GM21381 (cell line): ENCODE results near the gene MUC6.
"Not testable (repeated sequence)": the region's sequence is repeated elsewhere in the genome, so short reads cannot be mapped to it uniquely, and the experiment has no call there.

ENCODE experiments used
- ATAC-seq: cut with Tn5 transposase; IDR thresholded peaks from one replicate; pipeline ENCODE4 v1.9.1; 2021; ENCODE audit warnings: mild to moderate bottlenecking, moderate library complexity; ENCODE audit not compliant: unreplicated experiment

The MUC6 gene

GRCh38 chr11:991034-991433 lies 45.5 kb downstream of the MUC6 start:
- ATAC-seq, result no peak

DNA sequence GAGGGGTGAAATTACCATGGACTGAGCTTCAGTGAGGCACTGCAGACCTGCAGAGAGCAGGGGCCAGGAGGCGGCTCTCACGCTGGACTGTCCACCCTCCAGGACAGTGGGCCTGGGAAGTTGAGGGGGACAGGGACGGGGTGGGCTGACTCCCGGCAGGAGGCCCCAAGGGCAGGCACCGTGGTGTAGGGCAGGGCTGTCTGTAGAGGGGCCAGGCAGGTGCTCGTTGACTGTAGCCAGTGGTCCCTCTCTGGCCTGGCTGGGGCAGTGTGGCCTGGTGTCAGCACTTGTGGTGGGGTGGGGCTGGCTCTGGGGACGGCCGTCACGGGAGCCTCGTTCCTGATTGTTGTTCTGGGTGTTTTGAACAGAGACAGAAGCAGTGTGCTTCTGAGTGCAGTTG lies 46.4 kb downstream of the MUC6 start:
- ATAC-seq, result no peak

GRCh38 chr11:987671-988070 lies 48.8 kb downstream of the MUC6 start:
- no peak for ATAC-seq

GRCh38 chr11:986952-987305 lies 49.6 kb downstream of the MUC6 start:
- no peak for ATAC-seq

- ATAC-seq, result no peak
These were observed 50.1 kb downstream of the MUC6 start for GRCh38 chr11:986270-986951.

DNA sequence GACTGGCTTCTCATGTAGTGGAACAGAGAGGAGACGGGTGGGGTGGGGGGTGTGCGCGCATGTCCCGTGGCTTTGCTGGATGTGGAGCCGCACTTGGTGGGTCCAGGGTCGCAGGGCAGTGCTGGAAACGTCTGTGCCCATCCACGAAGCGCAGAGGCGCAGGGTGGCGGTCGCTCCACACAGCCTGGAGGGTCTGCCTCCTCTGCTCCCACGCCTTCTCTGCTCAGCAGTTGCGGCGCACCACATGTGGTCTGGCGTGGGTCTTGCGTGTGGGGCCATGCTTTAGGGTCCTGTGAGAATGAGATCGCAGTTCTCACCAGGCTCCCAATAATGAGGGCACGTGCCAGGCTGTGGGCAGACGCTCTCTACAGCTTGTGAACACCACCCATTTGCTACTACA lies 50.7 kb downstream of the MUC6 start:
- no peak for ATAC-seq

DNA sequence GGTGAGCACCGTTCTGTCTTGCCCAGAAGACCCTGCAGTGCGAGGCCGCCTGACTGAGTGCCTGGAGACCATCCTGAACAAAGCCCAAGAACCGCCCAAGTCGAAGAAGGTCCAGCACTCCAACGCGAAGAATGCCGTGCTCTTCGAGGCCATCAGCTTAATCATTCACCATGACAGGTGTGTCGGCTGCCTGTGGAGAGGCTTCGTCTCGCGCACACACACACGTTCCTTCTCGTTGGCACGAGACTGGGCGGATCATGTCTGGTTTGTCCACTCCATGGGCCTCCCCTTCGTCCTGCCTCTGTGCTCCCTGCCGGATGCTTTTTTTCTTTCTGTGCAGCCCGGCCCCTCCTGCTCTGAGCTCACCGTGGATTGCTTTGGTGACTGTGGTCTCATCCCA lies 51.1 kb downstream of the MUC6 start:
- ATAC-seq, result no peak

- no peak for ATAC-seq
These were observed 52.0 kb downstream of the MUC6 start for GRCh38 chr11:984546-984945.

- no peak for ATAC-seq
These were observed 54.8 kb downstream of the MUC6 start for GRCh38 chr11:981764-982163.

DNA sequence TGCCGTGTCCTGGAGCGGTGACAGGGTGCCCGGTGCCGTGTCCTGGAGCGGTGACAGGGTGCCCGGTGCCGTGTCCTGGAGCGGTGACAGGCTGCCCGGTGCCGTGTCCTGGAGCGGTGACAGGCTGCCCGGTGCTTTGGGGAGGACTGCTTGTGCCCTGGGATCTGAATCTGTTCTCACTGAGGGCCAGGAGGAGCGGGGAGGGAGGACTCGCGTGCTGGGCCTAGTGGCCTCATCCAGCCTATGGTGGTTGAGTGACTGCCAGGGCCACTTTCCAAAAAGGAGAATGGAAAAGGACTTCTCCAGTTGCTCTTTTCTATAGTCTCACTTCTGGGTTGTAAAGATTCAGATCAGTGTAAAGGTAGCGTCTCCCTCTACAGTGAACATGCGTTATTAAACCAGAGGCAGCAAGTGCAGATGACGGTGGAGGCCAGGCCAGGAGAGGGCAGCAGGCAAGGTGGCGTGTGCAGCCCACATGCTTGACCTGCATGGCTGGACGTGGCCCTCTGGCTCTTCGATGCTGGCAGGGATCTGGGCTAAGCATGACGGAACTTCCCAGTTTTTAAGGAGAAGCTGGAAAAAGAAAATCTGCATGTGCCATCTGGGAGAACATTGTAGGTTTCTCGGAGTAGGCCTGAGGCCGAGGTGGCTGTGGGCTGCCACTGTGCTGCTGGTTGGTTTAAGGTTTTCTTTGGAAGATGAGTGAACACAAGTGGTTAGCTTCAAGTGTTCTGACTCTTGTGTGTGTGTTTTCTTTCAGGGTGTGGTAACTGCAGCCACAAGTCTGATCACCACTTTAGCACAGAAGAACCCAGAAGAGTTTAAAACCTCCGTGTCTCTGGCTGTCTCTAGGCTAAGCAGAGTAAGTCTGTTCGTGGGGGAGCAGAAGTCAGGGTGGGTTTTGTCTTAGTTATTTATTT lies 55.8 kb downstream of the MUC6 start:
- no peak for ATAC-seq

- ATAC-seq, result no peak
These were observed 57.7 kb downstream of the MUC6 start for GRCh38 chr11:978781-979180.

DNA sequence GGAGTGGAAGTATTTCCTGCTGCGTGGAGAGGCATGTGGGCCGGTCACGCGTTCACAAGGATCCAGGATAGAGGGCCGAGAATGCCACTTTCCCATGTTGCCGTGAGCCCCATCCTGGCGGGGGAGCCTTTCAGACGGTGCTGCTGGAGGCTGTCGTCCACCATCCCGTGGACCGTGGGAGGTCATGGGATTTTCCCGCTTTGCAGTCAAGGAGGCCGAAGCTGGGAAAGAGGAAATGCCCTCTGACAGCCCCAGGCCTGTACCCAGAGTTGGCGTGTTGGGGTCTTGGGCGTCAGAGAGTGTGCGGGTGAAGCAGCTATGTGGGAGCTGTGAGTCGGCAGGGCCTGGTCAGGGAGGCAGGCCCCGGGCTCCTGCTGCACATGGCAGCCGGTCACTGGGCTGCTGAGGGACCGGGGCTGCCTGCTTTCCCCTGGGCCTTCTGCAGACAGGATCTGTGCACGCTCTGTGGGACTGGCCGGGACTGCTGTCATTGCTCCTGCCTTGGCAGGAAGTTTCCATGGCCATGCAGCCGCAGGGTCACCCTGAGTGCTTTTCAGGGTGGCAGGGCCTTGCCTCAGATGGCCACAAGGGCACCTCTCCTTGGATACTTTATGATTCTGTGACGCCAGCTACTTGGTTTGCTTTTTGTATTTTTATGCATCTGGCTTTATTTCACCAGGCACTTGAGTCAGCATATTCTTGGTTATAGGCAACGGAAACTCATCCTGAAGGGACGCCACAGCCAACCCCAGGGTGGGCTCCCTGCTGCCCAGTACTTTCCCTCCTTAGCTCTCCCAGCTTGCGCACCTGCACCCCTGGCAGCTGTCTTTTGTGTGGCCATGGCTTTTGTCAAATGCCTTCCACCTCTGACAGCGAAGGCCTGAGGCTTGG lies 58.4 kb downstream of the MUC6 start:
- no peak for ATAC-seq

DNA sequence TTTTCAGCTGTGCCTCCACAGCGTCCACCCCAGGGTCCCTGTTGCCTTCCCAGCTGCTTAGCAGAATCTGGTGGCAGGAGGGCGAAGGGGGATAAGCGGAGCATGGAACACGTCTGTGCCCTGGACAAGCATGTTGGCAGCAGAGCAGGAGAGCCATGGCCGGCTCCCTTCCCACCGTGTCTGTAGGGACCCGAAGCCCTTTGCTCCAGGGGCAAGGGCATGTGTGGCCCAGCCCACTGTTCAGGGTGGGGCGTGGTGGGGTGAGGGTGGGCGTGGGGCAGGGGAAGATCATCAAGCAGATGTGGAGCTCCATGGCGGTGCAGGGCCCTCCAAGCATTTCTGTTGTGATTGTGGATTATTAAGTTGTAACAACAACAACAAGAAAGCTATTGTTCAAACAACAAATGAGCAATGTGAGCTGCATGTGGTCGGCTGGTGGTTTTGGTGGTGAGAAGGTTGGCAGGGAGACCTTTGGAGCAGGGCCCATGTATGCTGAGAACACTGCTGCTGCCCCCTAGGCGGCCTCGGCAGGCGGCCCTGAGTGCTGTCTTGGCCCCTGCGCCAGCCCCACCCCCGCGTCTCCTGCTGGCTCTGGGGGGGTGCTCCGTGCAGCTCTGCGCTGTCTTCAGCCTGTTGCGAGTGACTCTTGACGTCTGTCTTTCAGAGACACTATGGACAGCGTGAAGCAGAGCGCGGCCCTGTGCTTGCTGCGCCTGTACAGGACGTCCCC lies 59.9 kb downstream of the MUC6 start:
- no peak for ATAC-seq

DNA sequence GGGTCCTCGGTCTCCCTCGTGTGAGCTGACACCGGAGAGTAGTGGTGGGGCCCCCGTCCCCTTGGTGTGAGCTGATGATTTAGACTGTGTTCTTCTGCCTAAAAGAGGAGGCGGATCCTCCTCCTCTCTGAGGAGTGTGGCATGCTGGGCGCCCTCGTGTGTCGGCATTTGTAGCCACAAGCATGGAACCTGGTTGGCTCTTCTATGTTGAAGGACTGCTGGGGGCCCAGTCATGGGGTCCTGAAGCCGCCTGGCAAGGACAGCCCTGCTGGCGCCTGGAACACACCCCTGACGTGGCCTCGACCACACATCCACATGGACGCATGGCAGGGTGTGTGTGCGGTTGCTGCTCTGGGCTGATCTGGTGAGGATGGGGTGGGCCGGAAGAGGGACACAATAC lies 60.7 kb downstream of the MUC6 start:
- no peak for ATAC-seq

DNA sequence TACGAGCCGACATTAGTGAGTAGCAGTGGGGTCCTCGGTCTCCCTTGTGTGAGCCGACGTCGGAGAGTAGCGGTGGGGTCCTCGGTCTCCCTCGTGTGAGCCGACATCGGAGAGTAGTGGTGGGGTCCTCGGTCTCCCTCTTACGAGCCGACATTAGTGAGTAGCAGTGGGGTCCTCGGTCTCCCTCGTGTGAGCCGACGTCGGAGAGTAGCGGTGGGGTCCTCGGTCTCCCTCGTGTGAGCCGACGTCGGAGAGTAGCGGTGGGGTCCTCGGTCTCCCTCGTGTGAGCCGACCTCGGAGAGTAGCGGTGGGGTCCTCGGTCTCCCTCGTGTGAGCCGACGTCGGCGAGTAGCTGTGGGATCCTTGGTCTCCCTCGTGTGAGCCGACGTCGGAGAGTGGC lies 61.1 kb downstream of the MUC6 start:
- not testable (repeated sequence) for ATAC-seq

- no peak for ATAC-seq
These were observed 63.3 kb downstream of the MUC6 start for GRCh38 chr11:973237-973636.

- ATAC-seq, result no peak
These were observed 63.9 kb downstream of the MUC6 start for GRCh38 chr11:972523-973211.

DNA sequence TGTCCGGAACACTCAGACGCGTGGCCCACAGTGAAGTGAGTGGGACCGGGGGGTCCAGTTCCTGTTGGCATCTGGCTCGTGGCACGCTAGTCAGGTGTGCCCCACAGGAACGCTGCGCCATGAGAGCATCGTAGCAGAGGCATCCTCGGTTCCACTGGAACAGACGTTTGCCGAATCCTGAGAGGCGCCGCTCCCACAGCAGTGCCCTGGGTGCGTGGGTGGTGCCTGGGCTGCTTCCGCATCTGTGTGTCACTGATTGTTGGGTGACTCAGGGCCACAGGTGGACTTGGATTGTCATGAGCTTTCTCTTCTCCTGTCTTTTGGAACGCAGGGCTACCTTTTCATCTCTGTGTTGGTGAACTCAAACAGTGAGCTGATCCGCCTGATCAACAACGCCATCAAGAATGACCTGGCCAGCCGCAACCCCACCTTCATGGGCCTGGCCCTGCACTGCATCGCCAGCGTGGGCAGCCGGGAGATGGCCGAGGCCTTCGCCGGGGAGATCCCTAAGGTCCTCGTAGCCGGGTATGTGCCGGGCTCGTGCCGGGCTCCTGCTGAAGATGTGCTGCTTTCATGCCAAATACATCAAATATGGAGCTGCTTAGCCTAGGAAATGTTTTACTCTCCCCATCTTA lies 64.7 kb downstream of the MUC6 start:
- no peak for ATAC-seq

DNA sequence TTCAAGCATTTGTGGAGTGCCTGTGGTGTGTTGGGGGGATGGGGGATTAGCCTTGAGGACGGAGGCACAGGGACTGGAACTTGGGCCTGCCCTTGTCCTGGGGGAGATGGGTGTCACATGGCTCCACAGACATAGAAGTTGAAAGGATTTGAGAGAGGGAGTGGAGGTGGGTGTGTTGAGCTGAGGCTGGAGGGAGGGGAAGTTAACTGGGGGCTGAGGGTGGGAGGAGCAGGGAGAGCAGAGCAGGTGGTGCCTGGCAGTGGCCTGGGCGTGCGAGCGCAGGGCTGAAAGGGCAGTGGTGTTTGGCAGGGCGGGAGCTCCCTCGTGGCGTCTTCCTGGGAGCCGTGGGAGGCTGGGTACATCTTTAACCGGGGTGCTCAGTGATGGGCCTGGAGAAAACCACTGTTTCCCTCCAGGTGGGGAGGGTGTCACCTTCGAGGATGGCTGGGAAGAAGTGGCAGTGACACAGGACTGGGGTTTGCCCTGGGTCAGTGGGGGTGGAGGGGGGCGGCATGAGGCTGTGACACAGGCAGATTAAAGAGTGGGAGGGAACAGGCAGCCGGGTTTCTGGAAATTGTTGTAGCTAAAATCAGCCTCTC lies 65.3 kb downstream of the MUC6 start:
- no peak for ATAC-seq
